HCT116 (cell line): ENCODE results near the gene COL18A1.

Experiments used
- CEBPB ChIP-seq: IDR thresholded peaks from 2 replicates; pipeline ENCODE4 v1.6.1; 2012; ENCODE audit warnings: low read depth
- EZH2 ChIP-seq: fragments of 200-600 bp; sonication (generic); IDR thresholded peaks from 2 replicates; pipeline ENCODE4 v1.6.1; 2017; ENCODE audit warnings: antibody characterized with exemption, mixed run types
- MAX ChIP-seq: IDR thresholded peaks from 2 replicates; pipeline ENCODE4 v1.6.1; 2012
- POLR2A ChIP-seq: IDR thresholded peaks from 2 replicates; pipeline ENCODE4 v1.7.0; 2011; ENCODE audit warnings: borderline replicate concordance; ENCODE audit not compliant: insufficient read depth, insufficient read length; ENCODE audit errors: extremely low read depth
- RAD21 ChIP-seq: IDR thresholded peaks from 2 replicates; pipeline ENCODE4 v1.6.1; 2012; ENCODE audit warnings: low read depth, mild to moderate bottlenecking
- SIN3A ChIP-seq: IDR thresholded peaks from 2 replicates; pipeline ENCODE4 v1.6.1; 2012; ENCODE audit warnings: low read depth
- SP1 ChIP-seq: IDR thresholded peaks from 2 replicates; pipeline ENCODE4 v1.6.1; 2012; ENCODE audit warnings: low read depth
- SRF ChIP-seq: IDR thresholded peaks from 2 replicates; pipeline ENCODE4 v1.6.1; 2012; ENCODE audit warnings: low read depth
- YY1 ChIP-seq: IDR thresholded peaks from 2 replicates; pipeline ENCODE4 v1.6.1; 2011; ENCODE audit warnings: low read length, low read depth, moderate library complexity, mild to moderate bottlenecking; ENCODE audit not compliant: insufficient replicate concordance; ENCODE audit errors: extremely low read depth
- ZBTB33 ChIP-seq: IDR thresholded peaks from 2 replicates; pipeline ENCODE4 v1.6.1; 2011; ENCODE audit warnings: mild to moderate bottlenecking, low read length, moderate library complexity; ENCODE audit not compliant: insufficient replicate concordance; ENCODE audit errors: extremely low read depth
- TF ChIP-seq, protein P1 (sequence below), 3 experiments: fragments of 200-600 bp in 1 of 3; sonication (generic) in 1 of 3; IDR thresholded peaks in 2 of 3; conservative IDR thresholded peaks in 1 of 3; 2 replicates each; pipeline ENCODE4 v1.5.1; 2012 to 2017; ENCODE audit warnings: low read depth in 2 of 3, low read length in 2 of 3, antibody characterized with exemption in 1 of 3, borderline replicate concordance in 1 of 3, control low read depth in 1 of 3, mild to moderate bottlenecking in 1 of 3, mixed read lengths in 1 of 3, mixed run types in 1 of 3, moderate library complexity in 1 of 3; ENCODE audit not compliant: insufficient read depth in 1 of 3

DNA sequence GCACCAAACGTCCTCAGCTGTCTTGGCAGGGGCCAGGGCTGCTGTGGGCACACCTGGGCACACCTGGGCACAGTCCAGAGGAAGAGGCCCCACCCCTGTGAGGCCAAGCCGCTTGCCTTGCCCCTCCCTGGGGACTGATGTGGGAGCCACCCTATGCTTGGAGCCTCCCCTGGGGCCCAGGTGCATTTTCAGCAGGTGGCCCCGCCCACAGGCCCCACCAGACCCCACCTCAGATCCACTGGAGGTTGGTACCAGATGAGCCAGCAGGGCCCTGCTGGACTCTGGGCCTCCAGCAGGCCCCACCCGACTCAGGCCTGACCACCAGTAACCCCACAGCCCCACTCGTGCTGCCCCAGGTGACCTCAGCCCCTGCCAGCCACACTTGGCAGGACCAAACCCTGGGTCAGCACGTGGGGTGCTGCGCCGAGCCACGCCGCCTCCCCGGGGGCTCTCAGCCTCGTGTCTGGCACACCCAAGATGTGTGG, 128.4 kb downstream of the COL18A1 start:
- no peak for TF ChIP-seq MAX
- TF ChIP-seq, protein P1, sequence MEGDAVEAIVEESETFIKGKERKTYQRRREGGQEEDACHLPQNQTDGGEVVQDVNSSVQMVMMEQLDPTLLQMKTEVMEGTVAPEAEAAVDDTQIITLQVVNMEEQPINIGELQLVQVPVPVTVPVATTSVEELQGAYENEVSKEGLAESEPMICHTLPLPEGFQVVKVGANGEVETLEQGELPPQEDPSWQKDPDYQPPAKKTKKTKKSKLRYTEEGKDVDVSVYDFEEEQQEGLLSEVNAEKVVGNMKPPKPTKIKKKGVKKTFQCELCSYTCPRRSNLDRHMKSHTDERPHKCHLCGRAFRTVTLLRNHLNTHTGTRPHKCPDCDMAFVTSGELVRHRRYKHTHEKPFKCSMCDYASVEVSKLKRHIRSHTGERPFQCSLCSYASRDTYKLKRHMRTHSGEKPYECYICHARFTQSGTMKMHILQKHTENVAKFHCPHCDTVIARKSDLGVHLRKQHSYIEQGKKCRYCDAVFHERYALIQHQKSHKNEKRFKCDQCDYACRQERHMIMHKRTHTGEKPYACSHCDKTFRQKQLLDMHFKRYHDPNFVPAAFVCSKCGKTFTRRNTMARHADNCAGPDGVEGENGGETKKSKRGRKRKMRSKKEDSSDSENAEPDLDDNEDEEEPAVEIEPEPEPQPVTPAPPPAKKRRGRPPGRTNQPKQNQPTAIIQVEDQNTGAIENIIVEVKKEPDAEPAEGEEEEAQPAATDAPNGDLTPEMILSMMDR (IDR thresholded peaks at IDR 0.05 in 2 of 3, conservative IDR thresholded peaks at IDR 0.05 in 1 of 3; ENCODE audit: borderline replicate concordance in 1 of 3, insufficient read depth in 1 of 3, low read depth in 2 of 3, low read length in 2 of 3), result no peak
- TF ChIP-seq POLR2A, result no peak
- TF ChIP-seq YY1, result no peak
- no peak for TF ChIP-seq RAD21
- no peak for TF ChIP-seq EZH2
- TF ChIP-seq SP1, result no peak
- no peak for TF ChIP-seq ZBTB33
- TF ChIP-seq SIN3A, result no peak
- TF ChIP-seq SRF, result no peak
- TF ChIP-seq CEBPB, result no peak
